ENCODE results near the gene IRAK4. TPM values are rescaled to one million over a fixed set of nuclear protein-coding genes. Genes with fewer than 3 reads are reported as not detected.
A peak's percentile ranks its signal among the peaks of the same experiment; 100 is the strongest.

IRAK4 gene
- total RNA-seq, 2 experiments from 2014 or later: 24.2 to 24.5 TPM

- H3K4me1 Mint-ChIP-seq (ENCODE audit: low read depth): peaks cover 15% of the 10 kb centered on the region
- no peak overlapping the region for H3K27ac Mint-ChIP-seq
- no peaks in the 10 kb centered on the region for H3K9me3 Mint-ChIP-seq
- no peaks in the 10 kb centered on the region for H3K27me3 Mint-ChIP-seq (ENCODE audit: low read depth)
- CTCF ChIA-PET: interaction anchor here (0.6 kb wide), 1 partner anchor 1304 kb away, joined by 4 read pairs; no protein-coding TSS in a partner anchor
- no peak overlapping the region for H3K4me3 Mint-ChIP-seq
- intact Hi-C loops (cut with micrococcal nuclease): no loop called here
- DNase-seq: no peak
- no peaks in the 10 kb centered on the region for H3K36me3 Mint-ChIP-seq (ENCODE audit: low read depth)
These were observed 57.4 kb downstream of the IRAK4 start for GRCh38 chr12:43816168-43816567.

- H3K36me3 Mint-ChIP-seq (ENCODE audit: low read depth): no peaks in the 10 kb centered on the region
- intact Hi-C loops (cut with micrococcal nuclease): no loop called here
- CTCF ChIA-PET: interaction anchor here (0.7 kb wide), 1 partner anchor 65 kb away, joined by 3 read pairs; the partner anchor contains the start of gene IRAK4
- DNase-seq: no peak
- H3K4me3 Mint-ChIP-seq: no peak overlapping the region
- H3K4me1 Mint-ChIP-seq (ENCODE audit: low read depth): no peaks in the 10 kb centered on the region
- H3K9me3 Mint-ChIP-seq: no peaks in the 10 kb centered on the region
- no peaks in the 10 kb centered on the region for H3K27me3 Mint-ChIP-seq (ENCODE audit: low read depth)
- H3K27ac Mint-ChIP-seq: no peak overlapping the region
These were observed 65.5 kb downstream of the IRAK4 start for GRCh38 chr12:43824207-43824775.

GRCh38 chr12:43826681-43827080 lies 67.9 kb downstream of the IRAK4 start:
- Mint-ChIP-seq H3K4me1 (ENCODE audit: low read depth) (peaks cover 3% of the 10 kb centered on the region), H3K27ac (no peak overlapping the region), H3K4me3 (no peak overlapping the region), H3K36me3 (ENCODE audit: low read depth) (no peaks in the 10 kb centered on the region), H3K9me3 (no peaks in the 10 kb centered on the region), H3K27me3 (ENCODE audit: low read depth) (no peaks in the 10 kb centered on the region)
- CTCF ChIA-PET: interaction anchor here (0.9 to 1.0 kb wide), 2 partner anchors 13 to 56 kb away, joined by 3 read pairs; no protein-coding TSS in a partner anchor
- DNase-seq: no peak
- intact Hi-C loops (cut with micrococcal nuclease): no loop called here

GRCh38 chr12:43827093-43827492 lies 68.3 kb downstream of the IRAK4 start:
- Mint-ChIP-seq H3K27ac (no peak overlapping the region), H3K4me1 (ENCODE audit: low read depth) (peaks cover 7% of the 10 kb centered on the region), H3K9me3 (no peaks in the 10 kb centered on the region), H3K27me3 (ENCODE audit: low read depth) (no peaks in the 10 kb centered on the region), H3K36me3 (ENCODE audit: low read depth) (no peaks in the 10 kb centered on the region), H3K4me3 (no peak overlapping the region)
- CTCF ChIA-PET: interaction anchor here (0.9 kb wide), 1 partner anchor 56 kb away, joined by 3 read pairs; no protein-coding TSS in a partner anchor
- DNase-seq: no peak
- intact Hi-C loops (cut with micrococcal nuclease): no loop called here

- no peak overlapping the region for H3K27ac Mint-ChIP-seq
These were observed 73.9 kb downstream of the IRAK4 start for GRCh38 chr12:43832463-43833168.

GRCh38 chr12:43835264-43835655 lies 76.5 kb downstream of the IRAK4 start:
- intact Hi-C loops (cut with micrococcal nuclease): loop anchor here (2.0 to 10.0 kb wide), 2 partner anchors 48 to 1010 kb away; no protein-coding TSS in a partner anchor
- Mint-ChIP-seq H3K4me1 (ENCODE audit: low read depth) (peaks cover 42% of the 10 kb centered on the region), H3K36me3 (ENCODE audit: low read depth) (no peaks in the 10 kb centered on the region), H3K9me3 (no peaks in the 10 kb centered on the region), H3K4me3 (peak overlapping the region; percentile 72), H3K27ac (peak overlapping the region; percentile 66), H3K27me3 (ENCODE audit: low read depth) (no peaks in the 10 kb centered on the region)
- CTCF ChIA-PET: interaction anchor here (1.5 kb wide), 1 partner anchor 76 kb away, joined by 4 read pairs; no protein-coding TSS in a partner anchor
- peak; percentile 23 for DNase-seq

More at GRCh38 chr12:43832463-43833168, 73.9 kb downstream of the IRAK4 start:
- no peaks in the 10 kb centered on the region for H3K36me3 Mint-ChIP-seq (ENCODE audit: low read depth)
- no peaks in the 10 kb centered on the region for H3K27me3 Mint-ChIP-seq (ENCODE audit: low read depth)
- H3K4me1 Mint-ChIP-seq (ENCODE audit: low read depth): peaks cover 30% of the 10 kb centered on the region
- H3K4me3 Mint-ChIP-seq: no peak overlapping the region
- CTCF ChIA-PET: interaction anchor here (0.6 to 2.0 kb wide), 4 partner anchors 26 to 1136 kb away, joined by 3 to 7 read pairs (median 4); partner anchors contain the start of gene TWF1
- no peak for DNase-seq
- H3K9me3 Mint-ChIP-seq: no peaks in the 10 kb centered on the region
- intact Hi-C loops (cut with micrococcal nuclease): loop anchor here (1.0 to 10.0 kb wide), 3 partner anchors 27 to 1012 kb away; partner anchors contain the start of genes IRAK4 and PUS7L

- CTCF ChIA-PET: interaction anchor here (1.5 kb wide), 1 partner anchor 76 kb away, joined by 4 read pairs; no protein-coding TSS in a partner anchor
- Mint-ChIP-seq H3K27me3 (ENCODE audit: low read depth) (no peaks in the 10 kb centered on the region), H3K9me3 (no peaks in the 10 kb centered on the region), H3K4me3 (peak within 1 kb of the TSS; percentile 72), H3K36me3 (ENCODE audit: low read depth) (no peaks in the 10 kb centered on the region), H3K4me1 (ENCODE audit: low read depth) (peaks cover 42% of the 10 kb centered on the region), H3K27ac (peak within 1 kb of the TSS; percentile 66)
- DNase-seq: peak; percentile 62
- intact Hi-C loops (cut with micrococcal nuclease): loop anchor here (1.0 to 10.0 kb wide), 4 partner anchors 30 to 1009 kb away; partner anchors contain the start of gene TWF1
These were observed 77.1 kb downstream of the IRAK4 start, which contains the start of gene TMEM117 for GRCh38 chr12:43835656-43836474. TSS of gene TMEM117 (plus strand) at chr12:43836081.

GRCh38 chr12:43836475-43836989 lies 77.8 kb downstream of the IRAK4 start:
- Mint-ChIP-seq H3K4me1 (ENCODE audit: low read depth) (peaks cover 40% of the 10 kb centered on the region), H3K36me3 (ENCODE audit: low read depth) (no peaks in the 10 kb centered on the region), H3K27ac (peak overlapping the region; percentile 62), H3K27me3 (ENCODE audit: low read depth) (no peaks in the 10 kb centered on the region), H3K9me3 (no peaks in the 10 kb centered on the region), H3K4me3 (peak overlapping the region; percentile 71)
- DNase-seq: no peak
- CTCF ChIA-PET: no interaction called here
- intact Hi-C loops (cut with micrococcal nuclease): loop anchor here (1.0 to 10.0 kb wide), 3 partner anchors 30 to 1008 kb away; partner anchors contain the start of gene TWF1

Other genes starting within 250 kb of the IRAK4 start
- gene ADAMTS20, start 206.7 kb upstream of the IRAK4 start, total RNA-seq: not detected
- 10 to 100 TPM in 1 of 2 experiments, 1 to 10 TPM in 1; 8.1 to 10.5 TPM for gene PUS7L, start 161 bp upstream of the IRAK4 start, total RNA-seq
- gene TWF1, start 47.4 kb downstream of the IRAK4 start, total RNA-seq: 10 to 100 TPM; 12.9 to 15.3 TPM
- gene TMEM117, start 77.1 kb downstream of the IRAK4 start, total RNA-seq: 1 to 10 TPM; 1.4 to 2.1 TPM